Myometrial cell (primary cell): ENCODE measurements around the gene ZNF460. TPM values are rescaled to one million over a fixed set of nuclear protein-coding genes. Genes with fewer than 3 reads are reported as not detected.

Experiments
- total RNA-seq: library from RNA; depleted of rRNA; stranded (reverse); fragments of >200 nt; gene quantifications from 2 replicates; pipeline ENCODE4 v1.2.3, GENCODE V29; 2015

Gene ZNF460
- 10.5 and 16.4 TPM in 2 replicates for total RNA-seq

DNA sequence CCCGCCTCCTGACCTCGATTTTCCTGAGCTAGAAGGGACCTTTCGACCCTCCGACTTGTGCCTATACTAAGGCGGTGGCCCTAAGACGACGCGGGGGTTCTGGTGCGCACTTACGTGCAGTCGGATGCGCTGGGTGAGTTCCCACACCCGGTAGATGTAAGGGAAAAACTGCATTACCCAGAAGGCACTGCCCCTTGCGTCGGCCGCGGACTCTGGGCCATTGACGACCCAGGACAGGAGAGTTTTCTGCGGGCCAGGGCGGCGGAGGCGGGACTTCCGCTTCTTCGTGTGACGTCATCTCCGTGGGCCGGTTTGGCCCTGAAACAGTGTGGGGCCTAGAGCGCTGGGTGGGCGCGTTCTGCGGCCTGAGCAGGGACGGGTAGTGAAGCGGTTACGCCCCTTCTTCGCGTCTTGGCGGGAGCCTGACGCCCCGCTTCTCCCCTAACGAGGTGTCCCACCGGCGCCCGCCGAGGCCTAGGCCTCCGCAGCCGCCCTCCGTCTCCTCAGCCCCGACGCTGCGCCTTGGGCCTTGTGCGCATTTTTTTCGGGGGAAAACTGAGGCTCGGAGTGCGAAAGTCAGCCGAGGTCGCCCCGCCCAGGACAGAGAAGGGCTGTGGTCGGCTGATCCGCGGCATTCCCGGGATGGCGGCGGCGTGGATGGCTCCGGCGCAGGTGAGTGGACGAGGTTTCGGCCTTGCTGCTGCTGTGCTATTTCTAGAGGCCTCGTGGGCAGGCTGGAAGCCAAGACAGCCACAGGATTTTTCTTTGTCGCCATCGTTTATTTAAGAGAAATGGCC is at the start of gene ZNF460:
Gene ZNF460, plus strand, starts transcription at position 321 of the 797 bp plus-strand sequence. Its CDS starts 322 bp downstream, at position 643.

DNA sequence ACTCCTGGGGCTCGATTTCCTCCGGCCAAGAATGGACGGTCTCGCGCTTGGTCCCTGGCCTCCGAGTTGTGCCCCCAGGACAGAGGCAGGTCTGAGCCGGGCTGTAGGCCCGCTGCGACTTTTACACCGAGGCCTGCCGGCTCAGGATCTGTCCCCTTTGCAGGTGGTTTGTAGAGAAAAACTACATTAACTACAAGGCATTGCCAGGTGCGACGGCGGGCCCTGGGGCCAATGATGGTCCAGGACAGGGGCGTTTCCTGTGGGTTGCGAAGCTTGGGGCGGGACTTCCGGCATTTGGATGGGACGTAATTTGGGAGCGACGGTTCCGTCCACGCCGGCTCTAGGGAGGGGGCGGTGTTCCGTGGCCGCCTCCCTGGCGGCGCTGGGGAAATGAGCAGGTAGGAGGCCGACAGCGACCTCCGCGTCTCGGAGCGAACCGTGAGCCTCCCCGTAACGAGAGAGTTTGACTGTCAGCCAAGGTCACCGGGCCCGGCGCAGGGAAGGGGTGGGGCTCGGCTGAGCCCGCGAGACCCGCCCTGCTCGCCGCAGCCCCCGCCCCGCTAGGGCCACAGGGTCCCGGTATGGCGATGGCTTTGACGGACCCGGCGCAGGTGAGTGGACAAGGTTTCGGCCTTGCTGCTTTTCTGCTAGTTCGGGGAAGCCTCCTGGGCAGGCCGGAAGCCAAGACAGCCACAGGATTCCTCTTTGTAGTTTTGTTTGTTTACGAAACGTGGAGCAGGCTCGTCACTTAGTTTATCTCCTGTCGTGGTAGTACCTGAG is 39.8 kb upstream of the ZNF460 start, which contains the start of gene ZNF805:
Gene ZNF805, plus strand, starts transcription at position 322 of the 780 bp plus-strand sequence. Its CDS starts 260 bp downstream, at position 582.

DNA sequence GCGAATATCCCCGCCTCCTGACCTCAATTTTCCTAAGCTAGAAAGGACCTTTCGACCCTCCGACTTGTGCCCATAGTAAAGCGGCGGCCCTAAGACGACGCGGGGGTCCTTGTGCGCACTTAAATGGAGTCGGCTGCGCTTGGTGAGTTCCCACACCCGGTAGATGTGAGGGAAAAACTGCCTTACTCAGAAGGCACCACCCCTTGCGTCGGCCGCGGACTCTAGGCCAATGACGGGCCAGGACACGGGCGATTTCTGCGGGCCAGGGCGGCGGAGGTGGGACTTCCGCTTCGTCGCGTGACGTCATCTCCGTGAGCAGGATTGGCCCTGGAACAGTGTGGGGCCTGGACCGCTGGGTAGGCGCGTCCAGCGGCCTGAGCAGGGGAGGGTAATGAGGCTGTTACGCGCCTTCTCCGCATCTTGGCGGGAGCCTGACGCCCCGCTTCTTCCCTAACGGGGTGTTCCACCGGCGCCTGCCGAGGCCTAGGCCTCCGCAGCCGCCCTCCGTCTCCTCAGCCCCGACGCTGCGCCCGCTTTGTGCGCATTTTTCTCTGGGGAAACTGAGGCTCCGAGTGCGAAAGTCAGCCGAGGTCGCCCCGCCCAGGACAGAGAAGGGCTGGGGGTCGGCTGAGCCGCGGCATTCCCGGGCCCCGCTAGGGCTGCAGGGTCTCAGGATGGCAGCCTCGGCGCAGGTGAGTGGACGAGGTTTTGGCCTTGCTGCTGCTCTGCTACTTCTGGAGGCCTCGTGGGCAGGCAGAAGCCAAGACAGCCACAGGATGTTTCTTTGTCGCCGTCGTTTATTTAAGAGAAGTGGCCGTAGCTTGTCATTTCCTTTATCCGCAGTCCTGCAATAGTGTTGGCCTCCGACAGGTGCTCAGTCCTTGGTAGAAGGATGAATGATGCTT is 40.1 kb downstream of the ZNF460 start, which contains the start of gene ZNF543:
Gene ZNF543, plus strand, starts transcription at position 293 of the 905 bp plus-strand sequence. Its CDS starts 382 bp downstream, at position 675.

Other genes starting within 250 kb of the ZNF460 start
- not detected in 2 replicates for gene USP29, start 160.5 kb upstream of the ZNF460 start, total RNA-seq
- not detected in 2 replicates for gene ZIM3, start 135.3 kb upstream of the ZNF460 start, total RNA-seq
- gene DUXA, start 113.0 kb upstream of the ZNF460 start, total RNA-seq = not detected in 2 replicates
- 10.7 and 12.1 TPM in 2 replicates for gene ZNF264, start 89.0 kb upstream of the ZNF460 start, total RNA-seq
- 0.18 and 0.58 TPM in 2 replicates for gene AURKC, start 49.5 kb upstream of the ZNF460 start, total RNA-seq
- gene ZNF805, start 39.9 kb upstream of the ZNF460 start, total RNA-seq = 4.3 and 5.7 TPM in 2 replicates
- 2.0 and 2.7 TPM in 2 replicates for gene ZNF543, start 40.0 kb downstream of the ZNF460 start, total RNA-seq
- 2.3 and 3.2 TPM in 2 replicates for gene ZNF304, start 70.8 kb downstream of the ZNF460 start, total RNA-seq
- 23.2 and 34.6 TPM in 2 replicates for gene TRAPPC2B, start 83.1 kb downstream of the ZNF460 start, total RNA-seq
- 2.1 and 2.6 TPM in 2 replicates for gene ZNF547, start 83.1 kb downstream of the ZNF460 start, total RNA-seq
- 5.8 and 10.3 TPM in 2 replicates for gene ZNF548, start 109.4 kb downstream of the ZNF460 start, total RNA-seq
- 0.86 and 5.8 TPM in 2 replicates for gene ZNF17, start 130.7 kb downstream of the ZNF460 start, total RNA-seq
- 1.4 and 2.9 TPM in 2 replicates for gene ZNF749, start 154.8 kb downstream of the ZNF460 start, total RNA-seq
- gene VN1R1, start 176.7 kb downstream of the ZNF460 start, total RNA-seq = not detected in 2 replicates
- 4.4 and 4.9 TPM in 2 replicates for gene ZNF772, start 197.1 kb downstream of the ZNF460 start, total RNA-seq
- 4.6 and 6.7 TPM in 2 replicates for gene ZNF419, start 207.3 kb downstream of the ZNF460 start, total RNA-seq
- gene ZNF773, start 219.5 kb downstream of the ZNF460 start, total RNA-seq = 5.7 and 7.5 TPM in 2 replicates
- gene ZNF549, start 246.9 kb downstream of the ZNF460 start, total RNA-seq = 2.7 and 2.9 TPM in 2 replicates